ENCODE data around the gene SRXN1. TPM values are rescaled to one million over a fixed set of nuclear protein-coding genes. Genes with fewer than 3 reads are reported as not detected.

The SRXN1 gene
- total RNA-seq, 4 donors from 2014 or later = 13.4 to 24.0 (median 22.7) TPM

DNA sequence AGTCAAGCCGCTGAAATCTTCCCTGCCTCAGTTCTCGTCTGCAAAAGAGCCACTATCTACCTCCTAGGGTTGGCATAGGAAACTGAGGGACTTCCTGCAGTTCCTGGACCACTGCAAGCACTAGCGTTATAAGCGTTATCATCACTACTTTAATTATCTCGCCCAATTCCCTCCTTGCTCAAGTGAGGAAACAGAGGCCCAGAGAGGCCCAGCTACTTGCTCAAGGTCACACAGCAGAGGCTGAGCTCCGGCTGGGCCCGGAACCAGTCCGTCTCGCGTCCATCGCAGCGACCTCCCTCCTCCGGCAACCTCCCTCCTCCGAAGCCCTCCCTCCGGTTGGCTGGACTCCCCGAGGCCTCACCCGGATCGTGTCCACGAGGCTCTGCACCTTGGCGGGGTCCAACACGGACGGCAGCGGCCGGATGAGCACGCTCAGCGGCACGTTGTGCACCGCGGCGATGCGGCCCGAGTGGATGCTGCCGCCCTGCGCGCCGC lies 338 bp downstream of the SRXN1 start:
- TF ChIP-seq, protein P1, sequence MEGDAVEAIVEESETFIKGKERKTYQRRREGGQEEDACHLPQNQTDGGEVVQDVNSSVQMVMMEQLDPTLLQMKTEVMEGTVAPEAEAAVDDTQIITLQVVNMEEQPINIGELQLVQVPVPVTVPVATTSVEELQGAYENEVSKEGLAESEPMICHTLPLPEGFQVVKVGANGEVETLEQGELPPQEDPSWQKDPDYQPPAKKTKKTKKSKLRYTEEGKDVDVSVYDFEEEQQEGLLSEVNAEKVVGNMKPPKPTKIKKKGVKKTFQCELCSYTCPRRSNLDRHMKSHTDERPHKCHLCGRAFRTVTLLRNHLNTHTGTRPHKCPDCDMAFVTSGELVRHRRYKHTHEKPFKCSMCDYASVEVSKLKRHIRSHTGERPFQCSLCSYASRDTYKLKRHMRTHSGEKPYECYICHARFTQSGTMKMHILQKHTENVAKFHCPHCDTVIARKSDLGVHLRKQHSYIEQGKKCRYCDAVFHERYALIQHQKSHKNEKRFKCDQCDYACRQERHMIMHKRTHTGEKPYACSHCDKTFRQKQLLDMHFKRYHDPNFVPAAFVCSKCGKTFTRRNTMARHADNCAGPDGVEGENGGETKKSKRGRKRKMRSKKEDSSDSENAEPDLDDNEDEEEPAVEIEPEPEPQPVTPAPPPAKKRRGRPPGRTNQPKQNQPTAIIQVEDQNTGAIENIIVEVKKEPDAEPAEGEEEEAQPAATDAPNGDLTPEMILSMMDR (IDR thresholded peaks at IDR 0.05; ENCODE audit: low read depth) = no peak

DNA sequence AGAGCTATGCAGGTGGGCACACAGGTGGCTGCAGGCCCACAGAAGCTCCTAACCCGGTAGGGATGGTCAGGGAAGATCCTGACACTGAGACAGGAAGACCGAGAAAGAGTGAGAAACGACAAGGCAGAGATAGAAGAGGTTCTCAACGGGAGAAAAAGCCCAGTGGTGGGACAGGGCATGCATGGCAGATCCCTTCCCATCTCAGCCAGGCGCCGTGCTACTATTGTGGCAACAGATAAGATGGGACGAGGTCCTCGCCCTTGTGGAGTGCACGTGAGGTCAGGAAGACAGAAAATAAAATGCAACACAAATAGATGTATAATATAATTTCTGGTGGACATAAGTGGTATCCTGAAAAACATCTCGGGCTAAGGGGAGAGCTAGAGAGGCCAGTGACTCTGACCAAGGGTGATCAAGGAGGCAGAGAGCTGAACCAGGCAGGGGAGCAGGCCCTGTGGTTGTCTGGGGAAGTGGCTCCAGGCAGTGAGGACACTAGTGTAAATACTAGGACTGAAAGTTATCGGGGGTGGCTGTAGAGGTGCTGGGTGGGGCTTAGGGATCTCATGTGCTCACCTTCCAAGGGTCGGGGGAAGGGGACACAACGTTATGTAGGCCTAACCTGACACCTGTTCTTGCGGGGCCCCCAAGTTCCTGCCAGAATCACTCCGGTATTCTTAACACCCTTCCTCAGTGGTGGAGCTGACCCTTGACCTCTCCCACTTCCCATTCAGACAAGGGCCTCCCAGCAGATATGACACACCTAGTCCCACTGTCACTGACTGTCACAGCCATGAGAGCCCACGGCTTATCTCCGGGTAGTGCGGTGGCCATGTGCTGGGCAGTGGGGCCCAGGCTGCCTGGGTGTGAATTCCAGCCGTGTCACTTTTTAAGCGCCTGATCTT lies 1.0 kb downstream of the SRXN1 start:
- TF ChIP-seq, protein P1 (IDR thresholded peaks at IDR 0.05; ENCODE audit: low read depth) = no peak

DNA sequence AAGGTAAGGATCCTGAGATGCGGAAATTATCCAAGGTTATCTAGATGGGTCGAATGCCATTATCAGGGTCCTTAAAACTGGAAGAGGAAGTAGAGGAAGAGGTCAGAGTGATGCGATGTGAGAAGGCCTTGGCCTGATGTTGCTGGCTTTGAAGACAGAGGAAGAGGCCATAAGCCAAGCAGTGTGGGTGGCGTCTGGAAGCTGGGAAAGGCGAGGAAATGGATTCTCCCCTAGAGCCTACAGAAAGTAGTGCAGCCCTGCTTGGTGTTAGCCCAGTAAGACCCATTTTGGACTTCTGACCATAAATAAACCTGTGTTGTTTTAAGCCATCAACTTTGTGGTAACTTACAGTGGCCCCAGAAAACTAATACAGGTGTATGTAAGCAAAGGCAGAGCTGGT lies 2.0 kb downstream of the SRXN1 start:
- TF ChIP-seq, protein P1 (IDR thresholded peaks at IDR 0.05; ENCODE audit: low read depth) = no peak

DNA sequence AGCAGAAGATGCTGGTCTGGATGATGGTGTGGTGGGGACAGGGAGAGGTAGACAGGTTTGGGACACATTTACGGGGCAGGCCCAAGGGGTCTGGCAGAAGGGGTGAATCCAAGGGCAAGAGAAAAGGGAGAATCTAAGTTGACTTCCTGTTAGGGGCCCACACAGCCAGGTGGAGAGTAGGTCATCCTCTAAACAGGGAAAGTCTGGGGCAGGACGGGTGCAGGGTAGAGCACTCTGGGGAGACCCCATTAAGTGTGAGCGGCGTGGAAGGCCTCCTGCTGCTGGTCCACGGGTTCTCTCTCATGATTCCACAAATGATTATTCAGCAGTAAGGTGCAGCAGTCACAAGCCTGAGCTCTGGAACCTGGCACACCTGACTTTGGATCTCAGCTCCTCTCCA lies 2.7 kb downstream of the SRXN1 start:
- TF ChIP-seq, protein P1 (IDR thresholded peaks at IDR 0.05; ENCODE audit: low read depth) = no peak

DNA sequence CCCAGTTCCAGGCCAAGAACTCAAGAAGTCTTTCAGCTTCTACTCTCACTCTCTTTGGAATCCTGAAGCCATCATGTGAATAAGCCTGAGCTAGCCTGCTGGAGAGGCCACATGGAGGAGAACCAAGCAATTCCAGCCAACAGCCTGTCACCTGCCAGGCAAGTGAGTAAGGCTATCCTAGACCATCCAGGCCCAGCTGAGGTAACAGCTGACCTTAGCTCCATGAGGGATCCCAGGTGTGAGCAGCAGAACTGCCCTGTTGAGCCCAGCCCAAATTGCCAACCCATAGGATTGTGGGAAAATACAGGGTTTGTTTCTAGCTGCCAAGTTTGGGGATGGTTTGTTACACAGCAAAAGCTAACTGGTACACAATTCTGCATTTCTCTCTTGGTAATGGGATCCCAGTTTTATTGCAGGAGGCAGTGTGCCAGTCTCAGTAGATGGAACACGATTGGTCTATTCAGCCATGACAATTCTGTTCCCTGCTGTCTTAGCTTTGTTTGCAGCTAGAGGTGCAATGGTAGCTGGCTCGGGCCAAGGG lies 5.5 kb downstream of the SRXN1 start:
- TF ChIP-seq, protein P1 (IDR thresholded peaks at IDR 0.05; ENCODE audit: low read depth) = no peak

DNA sequence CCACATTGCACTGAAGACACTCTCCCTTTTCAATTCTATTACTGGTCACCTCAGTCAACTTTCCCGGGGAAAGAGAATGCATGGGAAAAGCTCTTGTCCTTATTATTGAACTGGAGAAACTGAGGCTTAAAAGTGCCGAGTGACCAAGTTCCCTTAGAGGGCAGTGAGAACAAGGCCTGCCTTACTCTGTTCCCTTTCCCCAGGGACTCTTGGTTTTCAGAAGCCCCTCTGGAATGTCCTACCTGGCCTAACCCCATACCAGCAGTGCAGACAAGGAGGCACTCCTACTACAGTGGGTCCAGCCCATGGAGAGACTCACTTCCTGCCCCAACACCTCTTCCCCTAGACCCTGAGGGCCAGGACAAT lies 6.1 kb downstream of the SRXN1 start:
- TF ChIP-seq, protein P1 (IDR thresholded peaks at IDR 0.05; ENCODE audit: low read depth) = no peak

DNA sequence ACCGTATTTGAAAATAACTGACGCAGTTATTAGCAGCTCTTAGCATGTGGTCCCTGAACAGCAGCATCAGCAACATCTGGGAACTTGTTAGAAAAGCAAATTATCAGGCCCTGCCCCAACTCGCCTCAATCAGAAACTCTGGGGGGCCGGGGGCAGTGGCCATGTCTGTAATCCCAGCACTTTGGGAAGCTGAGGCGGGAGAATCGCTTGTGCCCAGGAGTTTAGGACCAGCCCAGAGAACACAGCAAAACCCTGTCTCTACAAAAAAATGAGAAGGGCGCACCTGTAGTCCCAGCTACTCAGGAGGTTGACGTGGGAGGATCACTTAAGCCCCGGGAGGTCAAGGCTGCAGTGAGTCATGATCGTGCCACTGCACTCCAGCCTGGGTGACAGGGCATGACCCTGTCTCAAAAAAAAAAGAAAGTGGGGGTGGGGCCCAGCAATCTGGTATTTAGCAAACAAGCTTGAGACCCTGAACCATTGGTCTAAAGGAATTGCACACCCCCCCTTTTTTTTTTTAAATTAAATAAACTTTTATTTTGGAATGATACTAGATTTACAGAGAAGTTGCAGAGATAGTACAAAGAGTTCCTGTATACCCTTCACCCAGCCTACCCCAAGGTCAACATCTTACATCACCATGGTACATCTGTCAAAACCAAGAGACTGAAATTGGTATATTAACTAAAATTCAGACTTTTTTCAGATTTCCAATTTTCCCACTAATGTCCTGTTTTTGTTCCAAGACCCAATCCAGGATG lies 6.7 kb downstream of the SRXN1 start:
- TF ChIP-seq, protein P1 (IDR thresholded peaks at IDR 0.05; ENCODE audit: low read depth) = no peak
